GM20431 (cell line): ENCODE results near the gene ARHGAP10.

Experiments
- in situ Hi-C: fragments of 300-500 bp; cut with MseI, MboI; formaldehyde crosslinking; loops from one replicate; pipeline ENCODE4 v1.15.0; 2020; ENCODE audit warnings: low sequenced_read_pairs; ENCODE audit not compliant: unreplicated experiment

The ARHGAP10 gene

GRCh38 chr4:147820975-147821374 is 89.1 kb downstream of the ARHGAP10 start:
- in situ Hi-C loops, result no loop called here

- in situ Hi-C loops, result no loop called here
These were observed 89.7 kb downstream of the ARHGAP10 start for GRCh38 chr4:147821555-147821954.

- in situ Hi-C loops, result no loop called here
These were observed 90.2 kb downstream of the ARHGAP10 start for GRCh38 chr4:147822128-147822527.

- in situ Hi-C loops, result no loop called here
These were observed 91.2 kb downstream of the ARHGAP10 start for GRCh38 chr4:147823130-147823529.

- in situ Hi-C loops, result no loop called here
These were observed 92.4 kb downstream of the ARHGAP10 start for GRCh38 chr4:147824316-147824715.

- in situ Hi-C loops, result no loop called here
These were observed 93.0 kb downstream of the ARHGAP10 start for GRCh38 chr4:147824884-147825283.

- in situ Hi-C loops, result no loop called here
These were observed 93.8 kb downstream of the ARHGAP10 start for GRCh38 chr4:147825451-147826287.

GRCh38 chr4:147826288-147826646 is 94.4 kb downstream of the ARHGAP10 start:
- in situ Hi-C loops, result no loop called here

- in situ Hi-C loops, result no loop called here
These were observed 96.5 kb downstream of the ARHGAP10 start for GRCh38 chr4:147828331-147828905.

GRCh38 chr4:147829401-147830101 is 97.7 kb downstream of the ARHGAP10 start:
- in situ Hi-C loops, result no loop called here

GRCh38 chr4:147830102-147830463 is 98.2 kb downstream of the ARHGAP10 start:
- in situ Hi-C loops, result no loop called here

- in situ Hi-C loops, result no loop called here
These were observed 99.1 kb downstream of the ARHGAP10 start for GRCh38 chr4:147830987-147831386.

- in situ Hi-C loops, result no loop called here
These were observed 99.8 kb downstream of the ARHGAP10 start for GRCh38 chr4:147831551-147832171.

GRCh38 chr4:147833254-147833653 is 101.4 kb downstream of the ARHGAP10 start:
- in situ Hi-C loops, result no loop called here

- in situ Hi-C loops, result no loop called here
These were observed 101.9 kb downstream of the ARHGAP10 start for GRCh38 chr4:147833741-147834140.

- in situ Hi-C loops, result no loop called here
These were observed 102.6 kb downstream of the ARHGAP10 start for GRCh38 chr4:147834480-147834879.

- in situ Hi-C loops, result no loop called here
These were observed 104.9 kb downstream of the ARHGAP10 start for GRCh38 chr4:147836807-147837206.

- in situ Hi-C loops, result no loop called here
These were observed 105.5 kb downstream of the ARHGAP10 start for GRCh38 chr4:147837435-147837834.

GRCh38 chr4:147837854-147838253 is 106.0 kb downstream of the ARHGAP10 start:
- in situ Hi-C loops, result no loop called here

GRCh38 chr4:147839200-147839599 is 107.3 kb downstream of the ARHGAP10 start:
- in situ Hi-C loops, result no loop called here

GRCh38 chr4:147839663-147840062 is 107.8 kb downstream of the ARHGAP10 start:
- in situ Hi-C loops, result no loop called here
